ENCODE results near the gene NHLH1. TPM values are rescaled to one million over a fixed set of nuclear protein-coding genes. Genes with fewer than 3 reads are reported as not detected.

NHLH1 gene
- total RNA-seq, 3 donors from 2014 or later (not counting 1 experiment from before 2014, with no cell fraction given) = 0.13 to 0.16 TPM; not detected in 1

- H3K4me1 Mint-ChIP-seq = peaks cover 0 to 24% of the 10 kb centered on the region in 2 donors
- ATAC-seq (peak; percentile 53 to 87 (median 79)), DNase-seq (peak; percentile 54 to 61)
- H3K4me3 ChIP-seq (ENCODE audit: low read length) = peak within 1 kb of the TSS; percentile 23
- H3K9me3 Mint-ChIP-seq = no peaks in the 10 kb centered on the region
- peaks cover 25 to 30% of the 10 kb centered on the region in 2 donors for H3K27me3 Mint-ChIP-seq (ENCODE audit: low read depth in 2 of 2)
- H3K9me3 ChIP-seq (ENCODE audit: control insufficient read depth, insufficient read depth, low read length) = no peaks in the 10 kb centered on the region
- TF ChIP-seq CTCF (IDR thresholded peaks at IDR 0.05) = no peak
- intact Hi-C loops (cut with micrococcal nuclease) = no loop called here
- 1% methylated on average over 18 of the region's 34 CpGs for WGBS (ENCODE audit: insufficient coverage)
- peak within 1 kb of the TSS; percentile 77 for H3K4me3 Mint-ChIP-seq
- peaks cover 15% of the 10 kb centered on the region for H3K4me1 ChIP-seq (ENCODE audit: control insufficient read depth, insufficient read depth, low read length)
- H3K27ac Mint-ChIP-seq = no peak within 1 kb of the TSS
- peaks cover 19% of the 10 kb centered on the region for H3K27me3 ChIP-seq (ENCODE audit: control insufficient read depth, insufficient read depth, low read length)
- no peaks in the 10 kb centered on the region for H3K36me3 Mint-ChIP-seq
- no peak within 1 kb of the TSS for H3K27ac ChIP-seq (ENCODE audit: low read length)
- H3K36me3 ChIP-seq (ENCODE audit: control insufficient read depth, insufficient read depth, low read length) = no peaks in the 10 kb centered on the region
Observed at GRCh38 chr1:160400223-160400645, 33.4 kb downstream of the NHLH1 start, which contains the start of gene VANGL2. Gene VANGL2, plus strand, starts transcription at chr1:160400564. Its CDS starts 15,274 bp downstream, at chr1:160415838.

- peak overlapping the region; percentile 23 for H3K4me3 ChIP-seq (ENCODE audit: low read length)
Observed at GRCh38 chr1:160400646-160401486, 34.0 kb downstream of the NHLH1 start.

GRCh38 chr1:160401487-160401805 is 34.6 kb downstream of the NHLH1 start:
- H3K4me1 Mint-ChIP-seq = peaks cover 0 to 24% of the 10 kb centered on the region in 2 donors
- ATAC-seq = no peak
- H3K27me3 Mint-ChIP-seq (ENCODE audit: low read depth in 2 of 2) = peaks cover 18 to 22% of the 10 kb centered on the region in 2 donors
- no peak overlapping the region for H3K27ac ChIP-seq (ENCODE audit: low read length)
- TF ChIP-seq CTCF (IDR thresholded peaks at IDR 0.05) = no peak
- no peak overlapping the region for H3K27ac Mint-ChIP-seq
- no peak for DNase-seq
- no peak overlapping the region for H3K4me3 ChIP-seq (ENCODE audit: low read length)
- no peaks in the 10 kb centered on the region for H3K36me3 ChIP-seq (ENCODE audit: control insufficient read depth, insufficient read depth, low read length)
- intact Hi-C loops (cut with micrococcal nuclease) = no loop called here
- peaks cover 19% of the 10 kb centered on the region for H3K27me3 ChIP-seq (ENCODE audit: control insufficient read depth, insufficient read depth, low read length)
- H3K4me3 Mint-ChIP-seq = peak overlapping the region; percentile 70
- no peaks in the 10 kb centered on the region for H3K9me3 Mint-ChIP-seq
- H3K36me3 Mint-ChIP-seq = no peaks in the 10 kb centered on the region
- H3K4me1 ChIP-seq (ENCODE audit: control insufficient read depth, insufficient read depth, low read length) = peaks cover 15% of the 10 kb centered on the region
- H3K9me3 ChIP-seq (ENCODE audit: control insufficient read depth, insufficient read depth, low read length) = no peaks in the 10 kb centered on the region
- WGBS (ENCODE audit: insufficient coverage) = 84% methylated on average over 7 of the region's 7 CpGs

More at GRCh38 chr1:160400646-160401486, 34.0 kb downstream of the NHLH1 start:
- no peaks in the 10 kb centered on the region for H3K36me3 Mint-ChIP-seq
- Histone ChIP-seq H3K27me3 (ENCODE audit: control insufficient read depth, insufficient read depth, low read length) (peaks cover 19% of the 10 kb centered on the region), H3K9me3 (ENCODE audit: control insufficient read depth, insufficient read depth, low read length) (no peaks in the 10 kb centered on the region), H3K4me1 (ENCODE audit: control insufficient read depth, insufficient read depth, low read length) (peaks cover 15% of the 10 kb centered on the region), H3K27ac (ENCODE audit: low read length) (no peak overlapping the region), H3K36me3 (ENCODE audit: control insufficient read depth, insufficient read depth, low read length) (no peaks in the 10 kb centered on the region)
- intact Hi-C loops (cut with micrococcal nuclease) = no loop called here
- ATAC-seq (peak; percentile 18 to 65 (median 61)), DNase-seq (peak in 1 of 2 donors; percentile 35)
- H3K4me1 Mint-ChIP-seq = peaks cover 0 to 24% of the 10 kb centered on the region in 2 donors
- 6% methylated on average over 44 of the region's 55 CpGs for WGBS (ENCODE audit: insufficient coverage)
- TF ChIP-seq CTCF (IDR thresholded peaks at IDR 0.05) = no peak
- no peaks in the 10 kb centered on the region for H3K9me3 Mint-ChIP-seq
- H3K4me3 Mint-ChIP-seq = peak overlapping the region; percentile 77
- H3K27ac Mint-ChIP-seq = no peak overlapping the region
- peaks cover 19 to 24% of the 10 kb centered on the region in 2 donors for H3K27me3 Mint-ChIP-seq (ENCODE audit: low read depth in 2 of 2)
